ENCODE data around the gene IGSF21. TPM values are rescaled to one million over a fixed set of nuclear protein-coding genes. Genes with fewer than 3 reads are reported as not detected.
"Not testable (repeated sequence)": the region's sequence is repeated elsewhere in the genome, so short reads cannot be mapped to it uniquely, and the experiment has no call there.

IGSF21 gene
- total and polyA plus RNA-seq, 5 experiments from 2014 or later: not detected

DNA sequence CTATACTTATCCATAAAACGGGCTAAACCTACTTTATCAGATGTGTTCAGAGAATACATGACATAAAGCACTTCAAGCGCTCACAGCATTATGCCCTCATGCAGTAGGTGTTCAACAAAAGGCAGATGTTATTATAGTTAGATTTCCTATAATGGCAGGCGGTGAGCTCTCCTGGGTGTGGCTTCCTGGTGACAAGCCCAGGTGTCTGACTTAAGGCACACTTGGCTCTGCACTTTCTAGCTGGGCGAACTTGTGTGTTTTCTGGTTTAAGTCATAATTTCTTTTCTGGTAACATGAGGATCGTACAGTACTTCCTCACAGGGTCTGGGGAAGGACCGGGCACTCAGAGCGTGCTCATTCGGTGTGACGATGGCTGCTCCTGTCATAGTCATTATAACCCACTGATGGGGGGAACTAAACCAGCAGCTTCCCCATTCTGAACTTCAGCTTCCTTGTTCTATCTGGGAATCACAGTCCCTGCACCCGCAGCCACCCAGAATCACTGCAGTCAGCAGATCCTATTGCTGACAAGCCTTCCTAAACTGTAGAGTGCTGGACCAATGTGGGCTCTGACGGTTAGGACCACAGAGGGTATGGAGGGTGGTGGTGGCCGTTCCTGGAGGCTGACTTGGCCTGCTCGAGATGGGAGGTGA is 52.8 kb downstream of the IGSF21 start:
- Mint-ChIP-seq H3K27me3 (peaks cover 4 to 45% (median 13%) of the 10 kb centered on the region in 5 donors), H3K4me1 (no peaks in the 10 kb centered on the region), H3K27ac (peak overlapping the region in 1 of 10 donors; percentile 7), H3K36me3 (no peaks in the 10 kb centered on the region), H3K9me3 (no peaks in the 10 kb centered on the region), H3K4me3 (no peak overlapping the region)
- DNase-seq (no peak), ATAC-seq (no peak)
- POLR2A ChIA-PET: no interaction called here

DNA sequence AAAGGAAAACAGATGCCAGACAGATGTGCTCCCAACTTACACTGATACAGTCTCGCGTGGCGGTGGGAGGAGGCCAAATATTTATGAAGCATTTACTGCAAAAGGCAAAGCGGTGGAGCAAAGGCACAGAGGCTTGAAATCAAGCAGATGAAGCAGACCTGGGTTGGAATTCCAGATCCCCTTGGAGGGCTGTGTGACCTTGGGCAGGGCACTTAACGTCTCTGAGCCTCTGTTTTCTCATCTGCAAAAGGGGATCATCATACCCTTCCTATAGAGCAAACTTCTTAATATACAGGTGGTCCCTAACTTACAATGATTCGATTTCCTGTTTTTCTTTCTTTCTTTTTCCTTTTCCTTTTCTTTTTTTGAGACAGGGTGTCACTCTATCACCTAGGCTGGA is 54.1 kb downstream of the IGSF21 start:
- ATAC-seq (no peak), DNase-seq (no peak)
- H3K27ac Mint-ChIP-seq: no peak overlapping the region
- H3K27me3 Mint-ChIP-seq: peaks cover 6 to 38% (median 13%) of the 10 kb centered on the region in 5 donors
- no peaks in the 10 kb centered on the region for H3K36me3 Mint-ChIP-seq
- POLR2A ChIA-PET: no interaction called here
- H3K4me1 Mint-ChIP-seq: no peaks in the 10 kb centered on the region
- no peaks in the 10 kb centered on the region for H3K9me3 Mint-ChIP-seq
- H3K4me3 Mint-ChIP-seq: no peak overlapping the region

DNA sequence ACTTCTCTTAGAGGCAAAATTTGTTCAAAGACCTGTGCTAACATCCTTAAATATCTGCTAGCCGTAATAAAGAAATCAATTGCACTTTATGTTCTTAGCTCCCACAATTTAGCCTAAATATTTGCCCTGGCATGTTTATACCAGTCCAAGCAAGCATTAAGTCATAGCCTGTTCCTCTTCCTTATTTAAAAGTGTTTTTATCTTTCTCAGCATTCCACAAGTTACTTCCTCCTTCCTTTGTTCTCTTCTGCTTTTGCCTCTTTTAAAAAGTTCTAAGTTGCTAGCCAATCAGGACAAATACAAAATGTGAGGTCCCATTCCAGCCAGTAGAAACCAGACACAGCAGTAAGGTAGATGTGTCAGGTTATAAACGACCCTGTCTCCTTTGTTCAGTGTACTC is 58.0 kb downstream of the IGSF21 start:
- ATAC-seq, H3K36me3 Mint-ChIP-seq, POLR2A ChIA-PET, H3K4me3 Mint-ChIP-seq, DNase-seq, H3K4me1 Mint-ChIP-seq, H3K27ac Mint-ChIP-seq, H3K9me3 Mint-ChIP-seq: not testable (repeated sequence)
- peaks cover 3 to 37% (median 10%) of the 10 kb centered on the region in 5 donors for H3K27me3 Mint-ChIP-seq

DNA sequence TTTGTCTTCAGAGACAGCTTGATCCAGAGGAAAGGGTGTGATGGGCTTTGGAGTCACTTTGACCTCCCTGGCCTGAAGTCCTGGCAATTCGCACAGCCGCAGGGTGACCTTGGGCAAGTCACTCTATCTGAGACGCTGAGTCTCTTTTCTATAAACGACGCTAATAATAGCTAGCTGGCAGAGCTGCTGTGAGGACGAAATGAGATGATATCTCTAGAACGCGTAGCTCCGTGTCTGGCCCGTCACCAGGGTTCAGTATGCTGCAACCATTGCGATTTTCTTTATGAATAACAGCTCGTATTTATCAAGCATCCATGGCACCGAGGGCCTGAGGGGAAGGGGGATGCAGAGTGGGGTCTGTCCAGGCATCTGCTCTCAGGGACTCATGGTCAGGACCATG is 58.7 kb downstream of the IGSF21 start:
- Mint-ChIP-seq H3K9me3 (no peaks in the 10 kb centered on the region), H3K36me3 (no peaks in the 10 kb centered on the region), H3K27ac (no peak overlapping the region), H3K4me1 (no peaks in the 10 kb centered on the region), H3K27me3 (peaks cover 4 to 35% (median 12%) of the 10 kb centered on the region in 5 donors), H3K4me3 (no peak overlapping the region)
- POLR2A ChIA-PET: no interaction called here
- DNase-seq (no peak), ATAC-seq (no peak)

DNA sequence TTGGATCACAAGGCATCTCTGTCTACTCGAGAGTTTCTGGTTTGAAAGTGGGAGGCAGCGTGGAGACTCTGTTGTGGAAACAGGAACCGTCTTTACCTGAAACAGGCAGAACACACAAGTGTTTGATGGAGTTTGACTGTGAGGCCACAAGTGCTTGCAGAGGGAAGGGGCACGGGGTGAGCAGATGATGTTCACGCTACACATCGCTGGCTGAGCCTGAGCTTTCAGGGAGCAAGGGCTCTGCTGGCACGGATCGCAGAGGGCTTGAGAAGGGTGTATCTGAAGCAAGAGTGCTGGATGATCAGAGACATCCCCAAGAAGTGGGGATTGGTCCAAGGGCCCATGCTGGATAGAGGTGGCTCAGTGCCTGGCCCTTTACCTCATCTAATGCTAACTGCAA is 59.3 kb downstream of the IGSF21 start:
- ATAC-seq (no peak), DNase-seq (no peak)
- Mint-ChIP-seq H3K27ac (no peak overlapping the region), H3K9me3 (no peaks in the 10 kb centered on the region), H3K27me3 (peaks cover 4 to 35% (median 12%) of the 10 kb centered on the region in 5 donors), H3K4me3 (no peak overlapping the region), H3K36me3 (no peaks in the 10 kb centered on the region), H3K4me1 (no peaks in the 10 kb centered on the region)
- POLR2A ChIA-PET: no interaction called here

DNA sequence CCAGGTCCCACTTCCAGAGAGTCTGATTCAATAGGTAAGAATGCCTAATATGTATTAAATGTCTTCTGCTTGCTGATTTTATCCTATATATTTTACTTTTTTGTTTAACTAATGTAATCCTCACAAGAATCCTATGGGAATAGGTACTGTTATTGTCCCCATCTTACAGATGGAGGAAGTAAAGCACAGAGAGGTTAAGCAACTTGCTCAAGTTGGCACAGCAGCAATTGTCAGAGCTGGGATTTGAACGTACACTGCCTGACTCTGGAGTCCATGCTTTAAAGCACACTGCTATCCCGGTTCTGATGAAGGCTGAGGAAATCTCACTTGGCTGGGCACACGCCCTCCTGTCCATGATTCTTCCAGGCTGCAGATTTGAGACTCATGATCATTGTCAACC is 62.8 kb downstream of the IGSF21 start:
- ATAC-seq: no peak
- Mint-ChIP-seq H3K36me3 (no peaks in the 10 kb centered on the region), H3K4me1 (no peaks in the 10 kb centered on the region), H3K27ac (no peak overlapping the region), H3K27me3 (peaks cover 3 to 36% (median 15%) of the 10 kb centered on the region in 5 donors), H3K4me3 (no peak overlapping the region), H3K9me3 (no peaks in the 10 kb centered on the region)
- POLR2A ChIA-PET: no interaction called here
- DNase-seq: no peak

DNA sequence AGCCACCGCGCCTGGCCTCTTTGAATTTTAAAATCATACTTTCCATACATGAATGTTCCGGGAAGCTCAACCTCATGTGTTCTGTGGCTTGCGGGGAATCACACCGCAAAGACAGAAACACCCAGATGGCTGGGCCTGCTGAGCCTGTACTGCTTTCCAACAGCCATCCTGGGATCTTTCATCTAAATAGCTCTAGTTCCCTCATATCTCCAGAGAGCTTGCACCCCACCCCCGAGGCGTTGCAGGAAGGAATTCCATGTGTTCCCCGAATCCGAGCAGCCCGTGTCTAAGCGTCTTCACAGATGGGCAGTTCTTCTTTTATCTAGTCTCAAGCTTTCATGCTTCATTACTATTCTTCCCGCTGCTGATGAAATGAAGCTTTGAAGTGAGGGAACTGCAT is 66.4 kb downstream of the IGSF21 start:
- Mint-ChIP-seq H3K4me1 (peaks cover 0 to 3% (median 0%) of the 10 kb centered on the region in 4 donors), H3K4me3 (no peak overlapping the region), H3K27me3 (peaks cover 11 to 37% (median 29%) of the 10 kb centered on the region in 5 donors), H3K36me3 (no peaks in the 10 kb centered on the region), H3K9me3 (no peaks in the 10 kb centered on the region), H3K27ac (peak overlapping the region in 1 of 10 donors; percentile 49)
- ATAC-seq (no peak), DNase-seq (no peak)
- POLR2A ChIA-PET: no interaction called here

DNA sequence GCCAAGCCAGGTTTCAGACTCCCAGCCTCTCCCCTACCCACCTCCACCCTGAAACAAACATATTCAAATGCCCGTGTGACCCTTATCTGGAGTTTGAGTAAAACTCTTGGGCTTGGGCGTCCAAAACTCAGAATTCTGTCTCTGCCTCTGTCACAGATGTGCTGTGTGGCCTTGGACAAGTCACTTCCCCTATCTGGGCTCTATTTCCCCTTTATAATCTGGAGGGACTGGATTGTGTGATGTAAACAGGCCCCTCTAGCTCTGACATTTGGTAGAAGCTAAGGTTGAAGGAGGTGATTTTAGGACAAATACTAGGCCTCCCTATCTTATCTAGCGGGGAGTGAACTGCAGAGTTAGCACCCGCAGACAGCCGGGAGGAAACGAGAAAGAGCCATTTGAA is 67.5 kb downstream of the IGSF21 start:
- H3K27ac Mint-ChIP-seq: no peak overlapping the region
- H3K9me3 Mint-ChIP-seq: no peaks in the 10 kb centered on the region
- POLR2A ChIA-PET: no interaction called here
- H3K27me3 Mint-ChIP-seq: peaks cover 13 to 37% (median 26%) of the 10 kb centered on the region in 5 donors
- no peaks in the 10 kb centered on the region for H3K36me3 Mint-ChIP-seq
- no peak overlapping the region for H3K4me3 Mint-ChIP-seq
- ATAC-seq: no peak
- DNase-seq: no peak
- H3K4me1 Mint-ChIP-seq: peaks cover 0 to 3% (median 0%) of the 10 kb centered on the region in 4 donors

DNA sequence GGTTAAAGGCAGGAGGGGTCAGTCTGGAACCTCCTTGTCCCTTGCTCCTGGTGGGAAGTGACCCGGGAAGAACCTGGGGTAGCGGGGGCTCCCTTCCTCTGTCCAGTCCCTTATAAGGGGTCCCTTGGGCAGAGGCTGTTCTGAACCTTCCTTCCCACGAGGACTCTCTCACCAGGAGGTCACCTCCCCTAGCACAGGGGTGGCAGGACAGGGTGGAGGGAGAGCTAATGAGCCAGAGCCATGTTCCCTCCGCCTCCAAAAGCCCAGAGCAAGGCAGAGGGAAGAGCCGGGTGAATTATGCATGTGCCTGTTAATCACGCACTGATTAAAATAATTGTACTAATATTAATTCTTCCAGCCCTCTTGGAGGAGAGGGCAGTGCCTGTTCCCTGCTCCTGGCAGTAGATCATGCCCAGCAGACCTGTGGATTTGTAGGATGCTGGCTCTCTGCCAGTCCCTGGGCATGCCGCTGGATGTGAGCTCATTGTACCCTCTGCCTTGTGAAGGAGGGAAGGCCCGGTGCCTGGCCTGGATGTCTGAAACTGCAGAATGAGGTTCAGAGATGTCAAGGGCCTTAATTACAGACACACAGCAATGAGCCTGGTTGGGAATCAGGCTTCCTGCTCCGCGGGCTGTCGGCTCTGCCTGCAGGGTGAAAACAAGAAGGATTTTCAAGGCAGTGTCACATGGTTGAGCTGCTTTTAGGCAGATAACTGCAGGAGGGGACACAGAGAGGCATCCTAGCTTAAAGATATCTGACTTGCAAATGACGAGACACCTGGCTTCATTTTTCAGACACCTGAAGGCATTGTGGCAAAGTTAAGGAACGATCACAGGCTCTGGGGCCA is 68.2 kb downstream of the IGSF21 start:
- Mint-ChIP-seq H3K36me3 (no peaks in the 10 kb centered on the region), H3K4me1 (peaks cover 0 to 3% (median 0%) of the 10 kb centered on the region in 4 donors), H3K9me3 (no peaks in the 10 kb centered on the region), H3K4me3 (no peak overlapping the region), H3K27me3 (peaks cover 14 to 36% (median 32%) of the 10 kb centered on the region in 5 donors), H3K27ac (no peak overlapping the region)
- ATAC-seq (no peak), DNase-seq (no peak)
- POLR2A ChIA-PET: no interaction called here

DNA sequence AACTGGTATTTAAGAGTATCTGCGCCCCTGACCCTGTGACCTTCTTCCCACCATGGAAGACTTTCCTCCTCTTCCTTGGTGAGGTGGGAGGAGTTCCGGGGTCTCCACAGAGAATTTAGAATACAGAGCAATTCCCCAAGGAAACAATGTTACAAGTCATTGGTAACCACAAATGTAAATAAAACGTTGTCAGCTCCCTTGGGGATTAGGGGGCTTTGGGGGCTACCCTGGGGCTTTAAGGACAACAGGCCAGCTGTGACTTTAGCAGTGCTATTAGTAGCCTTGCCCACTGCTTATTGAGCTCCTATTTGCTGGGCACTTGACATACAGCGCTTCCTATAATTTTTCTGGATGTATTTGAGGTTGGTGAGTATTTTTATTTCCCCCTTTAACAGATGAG is 69.0 kb downstream of the IGSF21 start:
- Mint-ChIP-seq H3K27ac (no peak overlapping the region), H3K9me3 (no peaks in the 10 kb centered on the region), H3K4me1 (peaks cover 0 to 3% (median 0%) of the 10 kb centered on the region in 4 donors), H3K4me3 (no peak overlapping the region), H3K27me3 (peaks cover 14 to 35% (median 33%) of the 10 kb centered on the region in 5 donors), H3K36me3 (no peaks in the 10 kb centered on the region)
- POLR2A ChIA-PET: no interaction called here
- DNase-seq (no peak), ATAC-seq (no peak)

DNA sequence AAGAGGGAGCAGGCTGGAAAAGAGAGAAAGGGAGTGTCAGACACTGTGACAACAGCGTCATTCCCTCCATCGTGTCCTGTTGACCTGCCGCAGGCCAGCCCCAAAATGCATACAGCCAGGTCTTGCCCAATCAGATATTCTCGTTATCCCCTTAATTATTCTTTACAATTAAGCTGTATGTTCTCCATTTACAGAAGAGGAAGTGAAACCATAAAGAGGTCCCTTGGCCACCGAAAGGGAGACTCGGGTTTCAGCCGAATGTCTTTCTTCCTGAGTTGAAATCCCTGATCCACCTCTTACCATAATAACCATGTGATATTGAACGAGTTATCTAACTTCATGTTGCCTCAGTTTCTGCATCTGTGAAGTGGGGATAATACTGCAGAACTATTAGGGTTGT is 70.5 kb downstream of the IGSF21 start:
- POLR2A ChIA-PET: no interaction called here
- Mint-ChIP-seq H3K36me3 (no peaks in the 10 kb centered on the region), H3K4me1 (peaks cover 0 to 3% (median 1%) of the 10 kb centered on the region in 4 donors), H3K27me3 (peaks cover 14 to 34% (median 32%) of the 10 kb centered on the region in 5 donors), H3K4me3 (no peak overlapping the region), H3K27ac (peak overlapping the region in 1 of 10 donors; percentile 45), H3K9me3 (no peaks in the 10 kb centered on the region)
- DNase-seq (no peak), ATAC-seq (no peak)

DNA sequence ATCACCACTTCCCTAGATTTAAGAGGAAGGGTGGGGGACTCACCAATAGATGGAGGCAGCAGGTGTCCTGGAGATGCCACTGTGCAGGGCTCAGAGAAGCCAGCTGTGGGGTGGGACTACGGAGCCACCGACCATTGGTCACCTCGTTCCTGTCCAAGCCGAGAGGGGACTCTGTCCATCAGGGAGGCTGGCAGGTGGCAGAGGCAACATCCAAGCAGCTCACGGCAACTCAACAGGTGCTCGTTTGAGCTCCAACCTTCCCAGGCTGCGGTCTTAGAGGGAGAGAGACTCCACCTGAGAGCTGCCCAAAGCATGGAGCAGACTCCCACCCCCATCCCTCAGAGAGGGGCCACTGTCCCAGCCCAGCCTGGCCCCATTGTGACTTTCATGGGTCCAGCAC is 71.4 kb downstream of the IGSF21 start:
- no peak overlapping the region for H3K4me3 Mint-ChIP-seq
- H3K27me3 Mint-ChIP-seq: peaks cover 14 to 34% (median 31%) of the 10 kb centered on the region in 5 donors
- H3K4me1 Mint-ChIP-seq: peaks cover 0 to 3% (median 1%) of the 10 kb centered on the region in 4 donors
- no peaks in the 10 kb centered on the region for H3K9me3 Mint-ChIP-seq
- no peaks in the 10 kb centered on the region for H3K36me3 Mint-ChIP-seq
- POLR2A ChIA-PET: no interaction called here
- DNase-seq (peak in 1 of 10 donors; percentile 37), ATAC-seq (no peak)
- no peak overlapping the region for H3K27ac Mint-ChIP-seq

DNA sequence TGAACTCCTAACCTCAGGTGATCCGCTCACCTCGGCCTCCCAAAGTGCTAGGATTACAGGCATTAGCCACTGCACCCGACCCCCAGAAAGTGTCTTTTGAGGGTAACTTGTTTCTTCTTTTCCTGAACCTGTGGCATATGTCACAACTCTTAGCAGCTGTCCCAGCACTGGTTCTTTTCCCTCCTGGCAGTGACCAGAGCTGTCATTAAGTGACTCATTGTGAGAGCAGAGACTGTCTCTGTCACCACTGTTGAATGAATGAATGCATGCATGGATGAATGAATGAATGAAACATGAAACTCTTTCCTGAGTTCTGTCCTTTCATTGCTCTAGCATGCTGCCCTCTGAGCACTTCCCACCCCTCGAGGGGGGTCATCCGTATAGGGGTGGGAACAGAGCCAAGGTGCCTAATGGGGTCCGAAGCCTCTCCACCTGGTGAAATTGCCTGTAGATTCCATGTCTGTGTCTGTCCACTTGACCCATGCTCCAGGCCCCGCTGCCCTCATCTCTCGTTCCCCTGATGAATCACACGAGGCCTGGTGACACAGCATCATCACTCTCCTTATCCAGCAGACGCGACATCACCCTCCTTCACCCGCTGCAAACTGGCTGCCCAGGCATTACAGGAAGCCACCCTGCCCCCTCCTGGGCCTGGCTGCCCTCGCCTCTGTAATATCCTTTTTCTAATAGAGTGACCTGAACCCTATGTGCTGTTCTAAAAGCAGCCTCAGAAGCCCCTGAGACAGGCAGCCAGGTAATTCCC is 75.0 kb downstream of the IGSF21 start:
- H3K4me3 Mint-ChIP-seq: no peak overlapping the region
- peaks cover 11 to 38% (median 21%) of the 10 kb centered on the region in 5 donors for H3K27me3 Mint-ChIP-seq
- no peaks in the 10 kb centered on the region for H3K36me3 Mint-ChIP-seq
- peaks cover 0 to 3% (median 1%) of the 10 kb centered on the region in 4 donors for H3K4me1 Mint-ChIP-seq
- DNase-seq: no peak
- no peak overlapping the region for H3K27ac Mint-ChIP-seq
- ATAC-seq: no peak
- POLR2A ChIA-PET: no interaction called here
- no peaks in the 10 kb centered on the region for H3K9me3 Mint-ChIP-seq
